ENCODE measurements around the gene EPS15. TPM values are rescaled to one million over a fixed set of nuclear protein-coding genes. Genes with fewer than 3 reads are reported as not detected.

Gene EPS15
- total RNA-seq, 1 donor from 2014 or later: 41.6 TPM

DNA sequence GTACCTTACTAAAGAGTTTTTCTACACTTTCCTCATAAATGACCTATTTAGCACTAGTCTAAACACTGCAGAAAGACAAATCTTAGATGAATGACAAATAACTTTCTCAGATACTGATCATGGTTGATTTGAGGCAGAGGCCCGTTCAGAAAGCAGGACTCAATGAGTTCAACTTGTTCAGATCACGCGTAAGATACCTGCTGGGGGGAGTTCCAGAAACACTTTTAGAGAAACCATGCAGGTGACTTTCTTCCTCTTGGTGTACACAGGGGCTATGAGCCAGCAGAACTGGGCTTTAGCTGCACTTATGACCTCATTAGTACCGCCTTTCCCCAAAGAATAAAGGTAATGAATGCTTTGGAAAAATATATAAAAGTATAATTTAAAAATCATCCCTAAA is 149.9 kb downstream of the EPS15 start:
- H3K27me3 Mint-ChIP-seq (ENCODE audit: low read depth): no peaks in the 10 kb centered on the region
- H3K36me3 Mint-ChIP-seq (ENCODE audit: low read depth): peaks cover 9% of the 10 kb centered on the region
- TF ChIP-seq, protein P1, sequence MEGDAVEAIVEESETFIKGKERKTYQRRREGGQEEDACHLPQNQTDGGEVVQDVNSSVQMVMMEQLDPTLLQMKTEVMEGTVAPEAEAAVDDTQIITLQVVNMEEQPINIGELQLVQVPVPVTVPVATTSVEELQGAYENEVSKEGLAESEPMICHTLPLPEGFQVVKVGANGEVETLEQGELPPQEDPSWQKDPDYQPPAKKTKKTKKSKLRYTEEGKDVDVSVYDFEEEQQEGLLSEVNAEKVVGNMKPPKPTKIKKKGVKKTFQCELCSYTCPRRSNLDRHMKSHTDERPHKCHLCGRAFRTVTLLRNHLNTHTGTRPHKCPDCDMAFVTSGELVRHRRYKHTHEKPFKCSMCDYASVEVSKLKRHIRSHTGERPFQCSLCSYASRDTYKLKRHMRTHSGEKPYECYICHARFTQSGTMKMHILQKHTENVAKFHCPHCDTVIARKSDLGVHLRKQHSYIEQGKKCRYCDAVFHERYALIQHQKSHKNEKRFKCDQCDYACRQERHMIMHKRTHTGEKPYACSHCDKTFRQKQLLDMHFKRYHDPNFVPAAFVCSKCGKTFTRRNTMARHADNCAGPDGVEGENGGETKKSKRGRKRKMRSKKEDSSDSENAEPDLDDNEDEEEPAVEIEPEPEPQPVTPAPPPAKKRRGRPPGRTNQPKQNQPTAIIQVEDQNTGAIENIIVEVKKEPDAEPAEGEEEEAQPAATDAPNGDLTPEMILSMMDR (conservative IDR thresholded peaks at IDR 0.05): no peak
- no peak overlapping the region for H3K4me3 Mint-ChIP-seq
- no peak overlapping the region for H3K27ac Mint-ChIP-seq (ENCODE audit: unreplicated experiment)
- H3K9me3 Mint-ChIP-seq: no peaks in the 10 kb centered on the region
- H3K4me1 Mint-ChIP-seq: no peaks in the 10 kb centered on the region
- DNase-seq (ENCODE audit: low read depth, low spot score): no peak

DNA sequence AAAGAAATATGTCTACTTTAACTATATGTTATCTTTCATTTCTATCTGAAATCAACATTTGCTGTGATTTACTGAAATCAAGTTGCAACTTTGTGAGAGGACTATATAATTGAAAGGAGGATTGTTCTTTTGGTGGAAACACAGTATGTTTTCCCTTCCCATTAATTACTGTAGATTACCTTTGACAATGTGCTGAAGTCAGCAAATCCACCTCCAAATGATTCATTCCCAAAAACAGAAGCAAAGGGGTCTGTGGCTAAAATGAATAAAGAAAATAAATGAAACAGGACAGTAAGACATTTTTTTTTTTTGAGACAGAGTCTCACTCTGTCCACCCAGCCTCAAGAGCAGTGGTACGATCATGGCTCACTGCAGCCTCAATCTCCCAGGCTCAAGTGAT is 153.3 kb downstream of the EPS15 start:
- H3K27ac Mint-ChIP-seq (ENCODE audit: unreplicated experiment): no peak overlapping the region
- H3K9me3 Mint-ChIP-seq: no peaks in the 10 kb centered on the region

DNA sequence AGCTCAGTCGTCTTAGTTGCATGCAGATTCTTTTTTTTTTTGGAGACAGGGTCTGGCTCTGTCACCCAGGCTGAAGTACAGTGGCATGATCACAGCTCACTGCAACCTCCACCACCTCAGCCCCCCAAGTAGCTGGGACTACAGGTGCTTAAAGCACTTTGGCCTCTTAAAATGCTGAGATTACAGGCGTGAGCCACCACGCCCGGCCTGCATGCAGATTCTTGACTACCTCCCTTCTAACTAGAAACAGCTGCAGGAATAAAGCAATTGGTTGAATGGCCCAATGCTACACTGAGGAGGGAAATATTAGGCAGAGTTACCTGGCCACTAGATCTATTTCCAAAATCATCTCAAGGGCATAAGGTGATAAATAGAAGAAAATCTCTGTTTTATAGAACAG is 159.2 kb downstream of the EPS15 start:
- H3K36me3 Mint-ChIP-seq (ENCODE audit: low read depth): no peaks in the 10 kb centered on the region
- H3K4me1 Mint-ChIP-seq: no peaks in the 10 kb centered on the region
- TF ChIP-seq, protein P1 (conservative IDR thresholded peaks at IDR 0.05): no peak
- no peak for DNase-seq (ENCODE audit: low read depth, low spot score)
- no peak overlapping the region for H3K27ac Mint-ChIP-seq (ENCODE audit: unreplicated experiment)
- no peak overlapping the region for H3K4me3 Mint-ChIP-seq
- no peaks in the 10 kb centered on the region for H3K9me3 Mint-ChIP-seq
- H3K27me3 Mint-ChIP-seq (ENCODE audit: low read depth): no peaks in the 10 kb centered on the region

More for the DNA sequence above, 153.3 kb downstream of the EPS15 start:
- DNase-seq (ENCODE audit: low read depth, low spot score): no peak
- Mint-ChIP-seq H3K27me3 (ENCODE audit: low read depth) (no peaks in the 10 kb centered on the region), H3K36me3 (ENCODE audit: low read depth) (no peaks in the 10 kb centered on the region), H3K4me1 (no peaks in the 10 kb centered on the region), H3K4me3 (no peak overlapping the region)
- TF ChIP-seq, protein P1 (conservative IDR thresholded peaks at IDR 0.05): no peak

DNA sequence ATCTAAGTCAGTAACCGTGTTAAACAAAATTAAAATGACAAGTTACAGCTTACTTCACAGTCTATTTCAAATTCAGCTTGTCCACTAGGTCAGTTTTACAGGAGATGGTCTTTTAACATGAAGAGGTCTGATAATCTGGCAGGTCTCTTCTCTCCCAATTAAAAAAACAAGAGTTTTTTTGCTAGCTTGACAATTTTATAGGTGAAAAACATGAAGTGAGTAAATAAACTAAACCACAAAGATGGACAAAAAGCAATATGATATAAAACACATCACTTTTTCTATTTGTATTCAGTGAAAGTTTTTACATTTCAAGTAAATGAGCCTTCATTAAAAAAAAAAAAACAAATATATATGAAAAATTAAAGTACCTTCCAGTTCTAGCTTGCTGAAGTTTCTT is 163.7 kb downstream of the EPS15 start:
- no peaks in the 10 kb centered on the region for H3K9me3 Mint-ChIP-seq
- TF ChIP-seq, protein P1 (conservative IDR thresholded peaks at IDR 0.05): no peak
- no peaks in the 10 kb centered on the region for H3K36me3 Mint-ChIP-seq (ENCODE audit: low read depth)
- no peak overlapping the region for H3K4me3 Mint-ChIP-seq
- H3K27ac Mint-ChIP-seq (ENCODE audit: unreplicated experiment): no peak overlapping the region
- H3K27me3 Mint-ChIP-seq (ENCODE audit: low read depth): no peaks in the 10 kb centered on the region
- no peak for DNase-seq (ENCODE audit: low read depth, low spot score)
- H3K4me1 Mint-ChIP-seq: no peaks in the 10 kb centered on the region

DNA sequence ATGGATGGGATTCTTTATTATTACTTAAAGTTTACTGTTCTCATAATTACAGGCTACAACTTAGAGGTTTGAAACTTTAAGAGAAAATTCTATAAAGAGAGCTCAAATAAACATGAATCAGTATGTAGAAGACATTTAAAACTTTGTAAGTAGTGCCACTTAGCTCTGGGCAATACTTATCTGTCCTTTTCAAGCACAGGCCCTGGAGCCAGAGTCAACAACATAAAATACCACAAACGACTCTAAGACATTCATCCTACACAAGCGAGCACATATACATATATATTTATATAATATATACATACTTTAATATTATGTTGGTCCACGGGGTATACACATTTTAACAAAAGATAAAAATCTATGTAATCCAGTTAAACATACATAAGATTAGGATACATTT is 164.7 kb downstream of the EPS15 start:
- H3K4me3 Mint-ChIP-seq: no peak overlapping the region
- no peaks in the 10 kb centered on the region for H3K36me3 Mint-ChIP-seq (ENCODE audit: low read depth)
- TF ChIP-seq, protein P1 (conservative IDR thresholded peaks at IDR 0.05): no peak
- H3K4me1 Mint-ChIP-seq: no peaks in the 10 kb centered on the region
- no peak for DNase-seq (ENCODE audit: low read depth, low spot score)
- no peaks in the 10 kb centered on the region for H3K27me3 Mint-ChIP-seq (ENCODE audit: low read depth)
- H3K9me3 Mint-ChIP-seq: no peaks in the 10 kb centered on the region
- H3K27ac Mint-ChIP-seq (ENCODE audit: unreplicated experiment): no peak overlapping the region

DNA sequence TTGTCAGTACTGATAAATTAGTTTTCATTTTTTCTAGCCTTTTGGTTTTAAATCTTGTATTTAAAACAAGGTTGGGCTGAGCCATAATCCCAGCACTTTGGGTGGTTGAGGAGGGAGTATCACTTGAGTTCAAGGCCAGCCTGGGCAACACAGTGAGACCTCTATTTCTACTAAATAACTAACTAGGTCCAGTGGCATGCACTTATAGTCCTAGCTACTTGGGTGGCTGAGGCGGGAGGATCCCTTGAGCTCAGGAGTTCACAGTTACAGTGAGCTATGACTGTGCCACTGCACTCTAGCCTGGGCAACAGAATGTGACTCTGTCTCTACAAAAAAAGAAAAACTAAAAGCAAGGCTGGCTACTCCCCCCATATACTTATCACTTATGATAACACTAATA is 167.2 kb downstream of the EPS15 start:
- TF ChIP-seq, protein P1 (conservative IDR thresholded peaks at IDR 0.05): no peak
- H3K9me3 Mint-ChIP-seq: no peaks in the 10 kb centered on the region
- no peaks in the 10 kb centered on the region for H3K36me3 Mint-ChIP-seq (ENCODE audit: low read depth)
- no peak for DNase-seq (ENCODE audit: low read depth, low spot score)
- no peaks in the 10 kb centered on the region for H3K4me1 Mint-ChIP-seq
- peaks cover 3% of the 10 kb centered on the region for H3K27me3 Mint-ChIP-seq (ENCODE audit: low read depth)
- H3K4me3 Mint-ChIP-seq: no peak overlapping the region
- no peak overlapping the region for H3K27ac Mint-ChIP-seq (ENCODE audit: unreplicated experiment)

Measured in neural crest cell (in vitro differentiated cells).